ENCODE data around the gene CUX1.

GRCh38 chr7:102096012-102096332, 278.5 kb downstream of the CUX1 start:
- TF ChIP-seq CTCF (IDR thresholded peaks at IDR 0.05) (no peak), POLR2A (IDR thresholded peaks at IDR 0.05) (no peak)

Measured in uterus (tissue), 2 donors.